ENCODE results near the gene PRKCB.

PRKCB gene

DNA sequence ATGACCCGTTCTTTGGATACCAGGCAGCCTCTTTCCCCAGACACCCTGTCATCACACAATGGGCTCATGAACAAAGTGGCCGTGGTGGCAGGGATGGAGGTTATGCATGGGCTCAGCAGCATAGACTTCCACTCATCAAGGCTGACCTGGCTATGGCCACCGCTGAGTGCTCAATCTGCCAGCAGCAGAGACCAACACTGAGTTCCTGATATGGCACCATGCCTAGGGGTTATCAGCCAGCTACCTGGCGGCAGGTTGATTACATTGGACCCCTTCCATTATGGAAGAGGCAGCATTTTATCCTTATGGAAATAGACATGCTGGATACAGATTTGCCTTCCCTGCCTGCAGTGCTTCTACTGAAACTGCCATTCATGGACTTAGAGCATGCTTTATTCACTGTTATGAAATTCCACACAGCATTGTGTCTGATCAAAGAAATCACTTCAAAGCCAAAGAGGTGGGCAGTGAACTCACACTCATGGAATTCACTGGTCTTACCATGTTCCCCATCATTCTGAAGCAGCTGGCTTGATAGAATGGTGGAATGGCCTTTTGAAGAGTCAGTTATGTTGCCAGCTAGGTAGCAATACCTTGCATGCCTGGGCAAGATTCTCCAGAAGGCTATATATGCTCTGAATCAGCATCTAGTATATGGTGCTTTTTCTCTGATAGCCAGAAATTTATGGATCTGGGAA lies 160.6 kb downstream of the PRKCB start:
- in situ Hi-C loops (cut with MboI; ENCODE audit: low sequenced_read_pairs) = no loop called here

DNA sequence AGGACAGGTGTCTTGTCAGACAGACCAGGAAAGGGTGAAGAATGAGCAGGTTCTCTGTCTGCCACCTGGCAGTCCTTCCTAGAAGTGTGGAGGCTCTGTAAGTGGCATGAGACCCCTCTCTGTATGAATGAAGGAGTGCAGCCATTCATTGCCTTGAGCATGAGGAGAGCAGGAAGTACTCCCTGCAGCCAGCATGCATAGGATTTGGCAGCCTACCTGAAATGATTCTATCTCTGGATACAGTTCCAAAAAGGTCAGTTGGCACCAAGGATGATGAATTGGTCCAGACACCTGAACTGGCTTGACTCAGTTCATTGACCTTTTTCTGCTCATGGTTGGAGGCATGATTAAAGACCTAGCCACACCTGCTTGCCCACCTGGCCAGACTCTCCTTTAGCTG lies 163.0 kb downstream of the PRKCB start:
- in situ Hi-C loops (cut with MboI; ENCODE audit: low sequenced_read_pairs) = no loop called here

DNA sequence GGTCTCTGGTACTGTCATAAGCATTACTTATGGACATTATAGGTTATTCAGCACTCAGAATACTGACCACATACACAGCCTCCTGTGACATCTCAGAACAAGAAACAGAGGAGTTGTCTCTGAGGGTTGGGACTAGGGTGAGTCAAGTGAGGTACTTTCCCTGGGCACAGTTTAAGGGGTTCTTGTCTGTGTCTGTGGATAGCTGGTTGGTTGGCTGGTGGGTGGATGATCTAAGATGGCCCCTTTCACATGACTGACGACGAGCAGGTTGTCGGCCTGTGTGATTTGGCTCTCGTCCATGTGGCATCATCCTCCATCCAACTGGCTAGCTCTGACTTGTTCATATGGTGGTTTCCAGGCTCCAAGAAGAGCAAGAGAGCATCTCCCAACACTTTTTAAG lies 163.9 kb downstream of the PRKCB start:
- in situ Hi-C loops (cut with MboI; ENCODE audit: low sequenced_read_pairs) = no loop called here

DNA sequence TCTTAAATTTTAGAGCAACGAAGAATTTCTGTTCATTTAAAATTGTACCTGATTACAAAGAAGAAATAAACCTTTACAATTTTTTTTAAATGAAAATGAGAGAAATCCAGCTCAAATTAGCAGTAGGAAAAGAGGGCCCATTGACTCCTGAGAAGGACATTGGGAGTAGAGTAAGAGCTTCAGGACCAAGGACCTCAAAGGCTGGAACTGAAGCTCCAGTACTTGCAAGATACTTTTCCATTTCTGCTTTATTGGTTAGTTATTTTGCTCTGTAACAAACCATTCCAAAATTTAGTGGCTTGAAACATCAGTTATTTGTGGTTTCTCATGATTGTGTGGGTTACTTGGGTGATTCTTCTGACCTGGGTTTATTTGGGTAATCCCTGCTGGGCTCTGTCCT lies 165.9 kb downstream of the PRKCB start:
- in situ Hi-C loops (cut with MboI; ENCODE audit: low sequenced_read_pairs) = no loop called here

DNA sequence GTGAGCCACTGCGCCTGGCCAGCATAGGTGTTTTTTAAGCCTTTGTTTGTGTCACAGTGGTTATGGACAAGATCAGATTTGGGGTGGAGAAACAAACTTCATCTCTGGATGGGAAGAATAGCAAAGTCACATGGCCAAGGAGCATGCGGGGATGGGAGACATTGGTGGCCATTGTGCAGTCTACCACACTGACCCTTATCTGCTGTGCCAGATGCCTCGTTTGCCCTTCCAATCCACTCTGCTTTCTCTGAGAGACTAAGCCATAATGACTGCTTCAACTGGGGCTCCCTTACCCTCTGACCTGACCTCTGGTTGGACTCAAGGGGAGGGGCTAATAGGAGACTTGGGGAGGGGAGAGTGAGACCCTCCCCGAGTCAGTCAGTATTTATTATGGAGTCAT lies 166.8 kb downstream of the PRKCB start:
- in situ Hi-C loops (cut with MboI; ENCODE audit: low sequenced_read_pairs) = no loop called here

DNA sequence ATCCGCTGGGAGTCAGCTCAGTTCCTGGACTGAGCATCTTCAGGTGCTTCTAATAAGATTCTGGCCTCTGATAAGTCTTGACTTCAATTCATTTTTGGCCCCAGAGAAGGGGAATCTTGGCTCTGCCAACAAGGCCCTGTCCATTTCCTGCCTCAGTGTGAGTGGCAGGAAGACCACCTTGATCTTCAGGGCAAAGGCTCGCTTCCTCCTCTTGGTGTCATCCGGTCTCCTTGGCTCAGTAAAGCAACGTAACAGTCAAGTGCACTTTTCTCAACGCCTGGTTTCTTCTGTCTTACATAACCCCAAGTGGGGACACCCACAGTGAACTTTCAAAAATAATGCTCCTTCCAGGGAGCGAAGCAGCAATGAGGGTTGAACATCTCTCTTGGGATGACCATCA lies 169.8 kb downstream of the PRKCB start:
- in situ Hi-C loops (cut with MboI; ENCODE audit: low sequenced_read_pairs) = no loop called here

DNA sequence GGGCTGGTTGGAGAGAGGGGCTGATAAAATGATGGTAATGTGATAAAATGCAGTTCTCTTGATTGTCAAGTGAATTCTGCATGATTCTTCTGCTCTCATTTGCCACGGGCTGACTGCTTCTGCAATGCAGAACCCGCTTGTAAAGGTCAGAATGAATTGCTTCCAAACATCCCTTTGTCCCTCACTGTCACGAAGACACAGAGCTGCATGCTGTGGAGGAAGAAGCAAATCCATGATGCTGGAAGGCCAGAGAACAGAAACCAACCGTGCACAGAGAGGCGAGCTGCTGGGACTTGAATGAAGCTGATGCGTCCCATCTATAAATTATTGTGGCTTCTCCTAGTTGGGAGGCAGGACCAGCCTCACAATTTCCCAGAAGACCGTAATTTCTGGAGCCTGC lies 171.6 kb downstream of the PRKCB start:
- in situ Hi-C loops (cut with MboI; ENCODE audit: low sequenced_read_pairs) = no loop called here

DNA sequence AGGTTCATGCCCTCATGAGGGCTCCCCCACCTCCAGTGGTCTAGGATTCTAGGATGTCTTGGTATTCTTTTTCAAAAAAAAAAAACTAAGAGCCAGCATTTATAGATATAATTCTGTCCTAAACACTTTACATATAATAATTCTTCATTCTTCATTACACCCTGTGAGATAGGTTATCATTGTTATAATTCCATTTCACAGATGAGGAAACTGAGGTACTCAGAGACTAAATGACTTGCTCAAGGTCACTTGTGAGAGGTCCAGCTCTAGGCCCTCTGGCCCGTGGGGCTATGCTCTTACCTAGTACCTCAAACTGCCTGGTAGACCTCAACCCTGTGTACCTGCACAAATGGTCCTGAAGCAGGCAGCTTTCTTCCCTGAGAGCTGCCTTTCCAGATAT lies 172.2 kb downstream of the PRKCB start:
- in situ Hi-C loops (cut with MboI; ENCODE audit: low sequenced_read_pairs) = no loop called here

DNA sequence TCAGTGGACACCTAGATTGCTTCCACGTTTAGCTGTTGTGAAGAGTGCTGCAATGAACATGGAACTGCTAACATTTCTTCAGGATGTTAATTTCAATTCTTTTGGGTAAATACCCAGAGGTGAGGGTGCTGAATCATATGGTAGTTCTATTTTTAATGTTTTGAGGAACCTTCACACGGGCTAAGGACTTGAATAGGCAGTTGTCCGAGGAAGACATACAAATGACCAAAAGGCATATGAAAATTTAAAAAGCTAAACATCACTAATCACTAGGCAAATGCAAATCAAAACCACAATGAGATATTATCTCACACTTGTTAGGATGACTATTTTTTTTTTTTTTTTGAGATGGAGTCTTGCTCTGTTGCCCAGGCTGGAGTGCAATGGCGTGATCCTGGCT lies 173.3 kb downstream of the PRKCB start:
- in situ Hi-C loops (cut with MboI; ENCODE audit: low sequenced_read_pairs) = no loop called here

DNA sequence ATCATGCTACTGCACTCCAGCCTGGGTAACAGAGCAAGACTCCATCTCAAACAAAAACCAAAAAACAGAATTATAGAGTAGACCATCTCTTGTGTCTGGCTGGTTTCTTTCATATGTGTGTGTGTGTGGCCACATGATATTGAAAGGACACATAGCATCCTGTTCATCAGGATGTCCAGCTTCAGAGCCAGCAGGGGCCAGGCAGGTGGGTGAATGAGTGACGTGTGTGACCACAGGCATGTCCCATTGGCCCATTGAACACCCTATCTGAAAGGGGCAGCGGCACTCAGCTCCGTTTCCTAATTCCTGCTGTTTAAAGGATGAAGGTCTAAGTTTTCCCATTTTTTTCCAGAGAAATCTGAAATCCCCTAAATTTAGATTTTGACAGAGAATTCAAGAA lies 174.2 kb downstream of the PRKCB start:
- in situ Hi-C loops (cut with MboI; ENCODE audit: low sequenced_read_pairs) = loop anchor here (5.0 kb wide), 1 partner anchor 208 kb away; no protein-coding TSS in a partner anchor

DNA sequence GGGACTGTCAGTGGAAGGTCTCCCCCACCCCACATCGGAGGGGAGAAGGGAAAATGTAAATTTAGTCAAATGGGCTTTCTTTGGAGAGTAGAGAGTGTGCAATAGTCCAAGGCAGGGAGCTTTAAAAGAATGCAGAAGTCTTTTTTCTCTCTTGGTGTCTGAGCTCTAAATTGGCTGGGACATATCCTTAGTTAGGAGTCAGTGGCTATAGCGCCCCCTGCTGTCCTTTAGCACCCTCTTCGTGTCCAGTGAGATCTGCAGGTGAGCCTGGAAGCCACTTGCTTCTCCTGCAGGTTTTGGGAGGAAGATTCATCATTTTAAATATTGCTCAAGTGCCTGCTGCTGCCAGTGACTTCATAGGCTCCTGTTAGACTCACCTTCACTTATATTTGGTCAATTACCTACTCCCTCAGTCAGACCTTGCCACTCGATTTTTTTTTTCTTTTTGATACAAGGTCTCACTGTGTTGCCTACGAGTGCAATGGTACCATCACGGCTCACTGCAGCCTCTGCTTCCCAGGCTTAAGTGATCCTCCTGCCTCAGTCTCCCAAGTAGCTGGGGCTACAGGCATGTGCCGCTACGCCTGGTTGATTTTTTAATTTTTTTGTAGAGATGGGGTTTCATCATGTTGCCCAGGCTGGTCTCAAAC lies 174.8 kb downstream of the PRKCB start:
- in situ Hi-C loops (cut with MboI; ENCODE audit: low sequenced_read_pairs) = loop anchor here (5.0 kb wide), 1 partner anchor 208 kb away; no protein-coding TSS in a partner anchor

DNA sequence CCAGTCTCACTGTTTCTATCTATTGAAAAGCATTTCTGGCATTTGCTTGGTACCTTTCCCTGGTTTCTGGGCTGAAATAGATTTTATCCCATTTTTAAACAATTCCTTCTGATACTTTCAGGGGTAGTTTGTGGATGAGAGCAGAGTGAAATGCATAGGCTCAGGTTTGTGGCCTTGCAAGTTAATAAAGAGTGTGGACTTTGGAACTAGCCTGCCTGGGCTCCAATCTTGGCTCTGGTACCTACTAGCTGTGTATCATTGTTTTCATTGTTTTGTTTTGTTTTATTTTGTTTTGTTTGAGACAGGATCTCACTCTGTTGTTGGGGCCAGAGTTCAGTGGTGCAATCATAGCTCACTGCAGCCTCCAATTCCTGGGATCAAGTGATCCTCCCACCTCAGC lies 175.5 kb downstream of the PRKCB start:
- in situ Hi-C loops (cut with MboI; ENCODE audit: low sequenced_read_pairs) = loop anchor here (5.0 kb wide), 1 partner anchor 209 kb away; no protein-coding TSS in a partner anchor

DNA sequence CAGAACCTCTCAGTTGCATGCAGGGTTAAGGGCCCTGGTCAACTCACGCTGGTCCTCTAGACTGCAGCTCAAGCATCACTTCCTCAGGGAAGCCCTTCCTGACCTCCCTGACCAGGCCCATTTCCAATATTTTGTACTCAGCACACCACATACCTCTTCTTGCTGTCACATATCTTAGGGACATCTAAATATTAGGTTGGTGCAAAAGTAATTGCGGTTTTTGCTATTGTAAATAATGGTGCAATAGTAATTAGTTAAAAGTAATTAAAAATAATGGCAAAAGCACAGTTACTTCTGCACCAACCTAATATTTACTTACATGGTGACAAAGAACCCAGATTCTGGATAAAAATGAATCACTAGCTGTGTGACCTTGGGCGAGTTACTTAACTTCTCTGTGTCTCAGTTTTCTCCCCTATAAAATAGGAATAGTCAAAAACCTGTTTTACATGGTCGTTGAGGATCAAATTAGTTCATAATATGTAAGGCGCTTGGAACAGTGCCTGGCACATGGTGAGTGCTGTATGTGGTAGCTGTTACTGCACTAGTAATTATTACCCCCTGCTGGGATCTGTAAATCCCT lies 177.4 kb downstream of the PRKCB start:
- in situ Hi-C loops (cut with MboI; ENCODE audit: low sequenced_read_pairs) = loop anchor here (5.0 kb wide), 1 partner anchor 211 kb away; no protein-coding TSS in a partner anchor

DNA sequence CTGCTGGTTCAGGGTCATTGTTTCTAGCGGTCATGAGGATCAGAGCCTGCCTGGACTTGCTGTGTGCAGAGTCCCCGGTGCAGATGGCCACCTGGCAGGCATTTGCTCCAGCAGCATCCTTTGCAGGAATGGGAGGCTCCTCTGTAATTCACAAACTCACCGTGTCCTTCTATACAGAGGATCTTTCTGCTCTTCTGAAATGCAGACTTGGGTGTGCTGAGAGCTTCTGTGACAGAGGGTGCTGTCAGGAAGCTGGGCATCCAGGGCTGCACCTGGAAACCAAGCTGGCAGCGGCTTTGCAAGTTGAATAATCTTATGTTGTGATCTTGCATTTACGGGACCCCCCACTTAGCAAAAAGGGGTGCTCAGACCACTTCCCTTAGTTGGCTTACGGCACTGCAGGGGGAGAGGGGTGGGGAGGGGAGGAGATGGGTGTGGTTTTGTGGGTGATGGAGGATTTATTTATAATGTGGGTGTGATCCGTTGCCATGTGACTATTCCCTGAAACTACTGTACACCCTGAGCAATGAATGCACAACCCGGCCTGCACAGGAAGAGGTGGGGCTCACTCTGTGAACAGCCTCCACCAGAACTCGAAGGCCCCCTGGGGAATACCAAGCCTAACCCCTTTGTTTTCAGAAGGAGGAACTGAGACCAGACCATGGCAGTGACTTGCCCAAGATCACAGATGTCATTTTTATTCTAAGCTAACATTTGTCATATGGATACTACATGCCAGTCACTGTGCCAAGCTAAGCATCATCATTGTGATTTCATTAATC lies 178.3 kb downstream of the PRKCB start:
- in situ Hi-C loops (cut with MboI; ENCODE audit: low sequenced_read_pairs) = loop anchor here (5.0 kb wide), 1 partner anchor 212 kb away; no protein-coding TSS in a partner anchor

DNA sequence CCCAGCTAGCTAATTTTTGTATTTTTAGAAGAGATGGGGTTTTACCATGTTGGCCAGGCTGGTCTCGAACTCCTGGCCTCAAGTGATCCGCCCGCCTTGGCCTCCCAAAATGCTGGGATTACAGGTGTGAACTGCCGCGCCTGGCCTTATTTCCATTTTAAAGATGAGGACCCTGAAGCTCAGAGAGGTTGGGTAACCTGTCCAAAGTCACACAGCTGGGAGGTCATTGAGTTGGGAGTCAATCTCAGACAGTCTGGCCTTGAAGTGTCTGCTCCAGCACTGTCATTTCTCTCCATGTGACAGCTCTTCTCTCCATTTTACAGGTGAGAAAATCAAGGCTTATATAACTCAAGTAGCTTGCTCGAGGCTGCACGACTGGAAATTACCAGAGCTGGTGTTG lies 179.2 kb downstream of the PRKCB start:
- in situ Hi-C loops (cut with MboI; ENCODE audit: low sequenced_read_pairs) = loop anchor here (5.0 kb wide), 1 partner anchor 213 kb away; no protein-coding TSS in a partner anchor

DNA sequence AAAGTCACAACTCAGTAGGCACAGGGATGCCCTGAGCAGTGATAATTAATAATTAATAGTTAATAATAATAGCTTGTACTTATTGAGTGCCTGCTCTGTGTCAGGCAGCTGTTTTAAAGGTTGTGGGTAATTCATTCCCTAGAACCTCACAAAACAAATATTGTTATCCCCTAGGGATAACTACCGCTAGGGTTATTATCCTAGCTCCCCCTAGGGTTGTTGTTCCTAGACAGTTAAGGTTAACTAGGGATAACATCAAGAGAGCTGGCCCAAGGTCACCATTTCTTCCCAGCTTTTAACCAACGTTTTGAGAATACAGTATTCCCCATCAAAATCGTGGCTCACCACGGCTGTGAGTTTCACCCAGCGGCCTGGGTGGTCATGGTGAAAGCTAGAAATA lies 180.1 kb downstream of the PRKCB start:
- in situ Hi-C loops (cut with MboI; ENCODE audit: low sequenced_read_pairs) = no loop called here

DNA sequence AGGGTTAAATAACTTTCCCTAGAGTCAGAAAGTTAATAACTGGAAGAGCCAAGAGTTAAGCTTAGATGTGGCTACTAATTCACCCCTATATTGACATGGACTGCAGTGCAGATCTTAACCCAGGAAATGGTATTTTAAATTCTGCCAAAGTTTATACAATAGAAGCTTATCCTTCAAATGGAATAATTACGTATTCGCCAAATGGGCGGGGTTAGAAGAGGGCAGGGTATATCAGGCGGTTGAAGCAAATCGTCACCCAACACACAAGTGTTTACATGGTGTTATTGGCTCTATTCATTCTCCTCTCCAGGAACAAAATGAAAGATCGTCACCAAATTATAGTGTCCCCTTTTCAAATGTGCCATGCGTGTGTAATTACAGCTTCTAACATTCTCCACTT lies 182.7 kb downstream of the PRKCB start:
- in situ Hi-C loops (cut with MboI; ENCODE audit: low sequenced_read_pairs) = no loop called here

DNA sequence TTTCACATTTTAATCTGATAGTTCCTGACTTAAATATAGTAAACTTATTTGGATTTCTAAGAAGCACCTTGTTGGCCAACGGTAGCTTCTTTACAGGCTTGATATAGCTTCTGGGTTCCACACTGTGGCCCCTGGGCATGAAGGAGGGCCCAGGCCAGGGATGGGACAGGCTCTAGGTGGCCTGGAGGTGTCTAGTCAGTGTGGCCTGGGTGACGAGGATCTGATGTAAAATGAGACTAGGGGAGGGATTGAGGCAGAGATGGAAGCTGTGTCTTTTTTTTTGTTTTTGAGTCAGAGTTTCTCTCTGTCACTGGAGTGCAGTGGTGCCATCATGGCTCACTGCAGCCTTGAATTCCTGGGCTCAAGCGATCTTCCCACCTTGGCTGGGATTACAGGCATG lies 187.0 kb downstream of the PRKCB start:
- in situ Hi-C loops (cut with MboI; ENCODE audit: low sequenced_read_pairs) = no loop called here

DNA sequence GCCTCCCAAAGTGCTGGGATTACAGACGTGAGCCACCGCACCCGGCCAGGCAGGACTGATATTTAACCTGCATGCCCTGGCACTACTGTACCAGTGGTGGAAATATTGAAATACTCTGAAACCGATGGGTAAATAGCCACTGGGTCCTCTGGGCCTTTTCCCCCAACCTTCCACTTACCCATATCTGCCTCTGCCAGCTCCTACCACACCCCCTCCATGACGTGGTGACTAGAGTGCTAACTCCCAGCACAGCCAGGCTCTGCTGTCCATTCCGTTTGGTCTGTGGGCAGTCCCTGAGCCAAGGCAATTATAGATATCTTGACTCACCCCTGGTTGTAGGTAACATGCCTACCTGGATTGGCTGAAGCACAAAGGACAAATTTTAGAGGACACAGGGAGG lies 187.8 kb downstream of the PRKCB start:
- in situ Hi-C loops (cut with MboI; ENCODE audit: low sequenced_read_pairs) = no loop called here

DNA sequence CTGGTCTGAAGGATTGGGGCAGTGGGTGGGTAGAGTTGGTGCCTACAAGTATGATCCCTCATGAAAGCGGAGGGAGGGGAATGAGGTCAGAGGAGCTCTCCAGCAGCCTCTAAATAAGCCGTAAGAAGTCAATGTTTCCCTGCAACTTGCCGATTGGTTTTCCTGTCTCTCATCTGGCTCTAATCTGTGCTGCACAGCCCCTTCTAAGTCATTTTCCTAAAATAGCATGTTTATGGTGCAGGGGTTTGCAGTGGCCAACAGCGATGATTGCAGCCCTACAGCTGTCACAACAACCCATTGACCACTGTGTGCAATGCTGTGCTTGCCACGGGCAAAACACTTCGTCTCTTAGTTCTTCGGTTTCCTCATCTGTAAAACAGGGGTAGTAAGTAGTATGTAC lies 189.2 kb downstream of the PRKCB start:
- in situ Hi-C loops (cut with MboI; ENCODE audit: low sequenced_read_pairs) = no loop called here

DNA sequence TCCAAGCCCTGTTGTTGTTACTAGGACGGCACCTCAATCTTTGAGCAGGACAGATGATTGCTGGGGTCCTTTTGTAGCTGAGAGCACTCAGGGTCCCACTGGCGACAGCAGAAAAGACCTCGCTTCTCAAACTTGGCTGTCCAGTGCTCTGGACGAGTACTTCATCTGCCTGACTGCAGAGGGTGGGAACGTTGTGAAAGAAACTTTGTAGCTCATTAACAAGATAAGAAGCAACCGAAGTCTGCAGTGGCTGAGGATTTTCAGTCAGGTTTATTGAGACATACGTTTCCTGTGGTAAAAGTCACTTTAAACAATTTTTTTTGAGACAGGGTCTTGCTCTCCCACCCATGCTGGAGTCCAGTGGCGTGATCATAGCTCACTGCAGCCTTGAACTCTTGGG lies 191.7 kb downstream of the PRKCB start:
- in situ Hi-C loops (cut with MboI; ENCODE audit: low sequenced_read_pairs) = no loop called here

All from HL-60/S4 (cell line).